ENCODE data around the gene KRTAP10-1.

The KRTAP10-1 gene

DNA sequence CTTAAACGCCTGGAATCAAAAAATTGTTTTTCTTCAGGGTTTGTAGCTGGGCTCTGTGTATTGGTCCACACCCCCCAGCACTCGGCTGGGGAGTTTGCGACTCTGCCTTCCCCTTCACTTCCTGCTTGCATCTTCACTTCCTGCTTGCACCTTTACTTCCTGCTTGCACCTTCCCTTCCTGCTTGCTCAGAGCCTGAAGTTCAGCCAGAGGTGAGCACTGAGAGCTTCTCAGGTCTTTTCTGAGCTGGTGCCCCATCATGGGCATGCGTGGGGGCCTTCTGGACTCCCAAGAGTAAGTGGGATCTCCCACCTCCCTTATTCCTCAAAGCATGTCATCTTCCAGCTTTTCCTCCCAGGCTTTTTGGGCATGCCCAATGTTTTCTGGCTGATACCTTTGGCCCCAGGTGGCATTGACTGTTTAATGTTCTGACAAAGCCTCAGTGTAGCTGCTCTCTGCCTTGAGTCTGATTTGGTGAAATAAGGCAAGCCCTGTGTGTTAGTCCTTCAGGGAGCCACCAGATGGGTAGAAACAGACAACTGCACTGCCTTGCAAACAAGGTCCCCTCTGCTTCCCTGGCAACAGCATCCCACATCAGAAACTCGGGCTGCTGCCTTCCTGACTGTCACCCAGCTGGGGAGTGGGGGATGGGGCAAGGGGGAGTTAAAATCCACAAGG, 7.8 kb upstream of the KRTAP10-1 start:
- no peak for DNase-seq

DNA sequence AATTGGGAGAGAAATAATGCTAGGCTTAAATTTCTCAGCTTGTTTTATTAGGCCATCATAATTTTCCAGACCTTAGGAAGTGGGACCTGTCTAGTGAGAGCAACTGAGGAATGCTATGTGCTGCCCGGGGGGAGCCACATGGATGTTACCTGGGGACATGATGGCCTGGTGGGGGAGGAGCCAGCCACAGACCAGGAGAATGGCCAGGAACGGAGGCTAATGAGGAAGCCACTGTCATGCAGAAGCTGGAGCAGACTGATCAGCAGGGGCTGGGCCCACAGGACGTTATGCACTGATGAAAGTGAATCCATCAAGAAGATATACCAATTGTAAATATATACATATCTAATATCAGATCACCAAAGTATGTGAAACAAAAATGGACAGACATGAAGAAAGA, 4.6 kb upstream of the KRTAP10-1 start:
- DNase-seq: no peak

DNA sequence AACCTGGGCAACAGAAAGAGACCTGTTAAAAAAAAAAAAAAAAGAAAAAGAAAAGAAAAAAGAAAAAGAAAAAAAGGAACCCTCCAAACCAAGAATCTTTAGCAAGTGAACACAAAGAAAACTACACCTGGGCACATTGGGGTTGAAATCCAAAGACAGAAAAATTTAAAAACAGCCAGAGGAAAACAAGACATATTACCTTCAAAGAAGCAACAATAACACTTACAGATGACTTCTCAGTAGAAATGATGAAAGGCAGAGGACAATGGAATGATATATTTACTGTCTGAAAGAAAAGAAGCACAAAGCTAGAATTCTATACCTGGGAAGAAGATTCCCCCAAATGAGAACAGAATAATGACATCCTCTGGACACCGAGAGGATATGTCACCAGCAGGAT, 2.7 kb upstream of the KRTAP10-1 start:
- no peak for DNase-seq

DNA sequence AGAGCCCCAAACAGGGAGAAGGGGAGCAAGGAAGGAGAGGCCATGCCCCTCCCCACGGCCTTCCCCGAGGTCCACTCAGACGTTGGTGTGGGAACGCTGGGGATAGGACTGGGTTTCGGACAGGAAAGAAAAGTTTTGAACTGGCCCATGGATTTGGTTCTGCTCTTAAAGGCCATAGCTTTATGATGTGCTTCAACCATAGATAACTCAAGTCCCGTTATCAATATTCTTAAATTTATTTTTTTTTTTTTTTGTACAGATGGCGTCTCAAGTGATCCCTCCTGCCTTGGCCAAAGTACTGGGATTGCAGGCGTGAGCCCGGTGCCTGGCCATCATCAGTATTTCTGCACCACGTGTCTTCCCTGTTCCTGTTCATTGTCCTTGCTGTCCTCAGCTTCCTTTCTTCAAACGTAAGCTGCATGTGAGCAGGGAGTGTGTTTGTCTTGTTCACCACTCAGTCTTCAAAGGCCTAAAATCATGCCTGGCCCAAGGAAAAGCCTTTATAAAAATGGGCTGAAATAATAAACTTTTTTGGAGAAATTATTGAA, 820 bp upstream of the KRTAP10-1 start:
- no peak for DNase-seq

DNA sequence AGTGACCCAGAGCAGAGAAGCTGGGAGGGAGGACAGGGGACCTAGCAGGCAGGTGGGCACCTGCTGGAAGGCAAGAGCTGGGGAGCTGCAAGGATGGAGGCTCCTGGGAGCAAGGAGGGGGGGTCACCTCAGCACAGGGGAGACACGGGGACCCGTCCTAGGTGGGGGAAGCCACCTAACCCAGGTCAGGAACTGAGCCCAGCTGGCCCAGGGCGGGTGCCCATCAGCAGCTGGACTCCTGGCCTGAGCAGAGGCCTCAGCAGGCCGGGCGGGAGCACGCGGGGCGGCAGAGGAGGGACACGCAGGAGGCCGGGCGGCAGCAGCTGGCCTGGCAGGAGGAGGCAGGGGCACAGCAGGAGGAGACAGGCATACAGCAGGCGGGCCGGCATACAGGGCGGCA, 949 bp downstream of the KRTAP10-1 start:
- no peak for DNase-seq

DNA sequence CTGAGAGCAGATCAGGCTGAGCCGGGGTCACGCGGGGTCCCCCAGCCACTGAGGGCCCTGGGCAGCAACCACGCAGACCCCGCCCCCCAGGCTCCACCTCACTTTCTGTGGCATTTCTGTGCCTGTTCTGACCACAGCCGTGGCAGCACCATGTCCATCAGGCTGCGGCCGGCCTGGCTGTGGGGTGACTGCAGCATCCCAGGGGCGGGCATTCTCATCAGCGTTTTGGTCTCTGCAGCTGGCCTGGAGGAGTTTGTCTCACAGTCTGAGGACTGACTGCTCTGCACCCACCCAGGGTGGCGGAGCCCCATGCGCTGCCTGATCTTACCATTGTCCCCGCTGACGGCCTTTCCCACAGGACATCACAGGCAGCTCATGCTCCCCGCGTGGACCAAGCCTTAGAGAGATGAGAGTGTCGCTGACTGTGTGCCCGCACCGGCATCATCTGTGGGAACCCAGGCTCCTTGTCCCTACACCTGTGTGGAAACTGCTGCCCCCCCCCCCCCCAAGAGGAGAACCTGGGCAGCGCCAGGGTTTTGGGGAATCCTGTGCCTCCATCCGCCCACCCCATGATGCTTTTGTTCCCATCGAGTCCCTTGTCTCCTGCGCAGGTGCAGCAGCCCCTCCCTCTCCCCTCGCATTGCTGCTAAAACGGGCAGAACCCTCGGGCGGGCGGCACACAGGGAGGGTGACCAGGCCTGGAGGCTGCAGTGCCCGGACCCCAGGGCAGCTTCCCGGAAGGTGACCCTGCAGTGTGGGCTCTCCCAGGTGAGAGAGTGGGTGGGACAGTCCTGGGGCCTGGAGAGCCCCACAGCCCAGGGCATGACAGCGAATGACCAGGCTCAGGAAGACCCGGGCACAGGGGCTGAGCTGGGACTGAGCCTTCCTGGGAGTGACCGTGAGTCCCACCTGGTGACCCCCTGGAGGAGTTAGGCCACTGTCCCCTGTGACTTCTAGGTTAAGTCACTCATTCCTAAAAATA, 1.8 kb downstream of the KRTAP10-1 start:
- no peak for DNase-seq

DNA sequence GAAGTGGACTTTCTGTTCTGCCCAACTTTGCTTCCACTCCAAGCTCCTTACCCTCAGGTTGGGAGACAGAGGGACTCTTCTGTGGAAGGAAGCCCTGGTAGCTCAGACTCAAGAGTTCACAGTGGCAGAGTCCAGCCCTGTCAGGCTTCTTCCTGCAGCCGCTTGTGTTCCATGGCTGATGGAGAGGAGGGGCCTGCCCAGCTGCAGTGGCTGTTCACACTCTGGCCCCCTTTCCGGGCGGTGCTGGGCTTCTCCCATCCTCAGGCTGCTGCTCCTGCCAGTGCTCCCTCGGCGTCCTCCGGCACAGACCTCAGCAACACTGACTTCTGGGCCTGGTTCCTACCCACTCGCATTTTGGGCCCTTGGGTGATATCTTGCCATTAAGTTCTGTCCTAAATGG, 4.0 kb downstream of the KRTAP10-1 start:
- DNase-seq: no peak

DNA sequence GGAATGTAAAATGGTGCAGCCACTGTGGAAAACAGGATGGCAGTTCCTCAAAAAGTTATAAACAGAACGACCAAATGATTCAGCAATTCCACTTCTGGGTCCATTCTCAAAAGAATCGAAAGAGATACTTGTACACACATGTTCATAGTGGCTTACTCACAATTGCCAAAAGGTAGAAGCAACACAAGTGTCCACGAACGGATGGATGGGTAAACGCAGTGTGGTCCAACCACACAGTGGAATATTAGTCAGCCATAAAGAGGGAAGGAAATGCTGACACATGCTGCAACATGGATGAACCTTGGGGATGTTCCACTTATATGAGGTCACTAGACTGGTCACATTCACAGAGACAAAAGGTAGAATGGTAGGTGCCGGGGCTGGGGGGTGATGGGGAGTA, 5.3 kb downstream of the KRTAP10-1 start:
- DNase-seq: no peak

DNA sequence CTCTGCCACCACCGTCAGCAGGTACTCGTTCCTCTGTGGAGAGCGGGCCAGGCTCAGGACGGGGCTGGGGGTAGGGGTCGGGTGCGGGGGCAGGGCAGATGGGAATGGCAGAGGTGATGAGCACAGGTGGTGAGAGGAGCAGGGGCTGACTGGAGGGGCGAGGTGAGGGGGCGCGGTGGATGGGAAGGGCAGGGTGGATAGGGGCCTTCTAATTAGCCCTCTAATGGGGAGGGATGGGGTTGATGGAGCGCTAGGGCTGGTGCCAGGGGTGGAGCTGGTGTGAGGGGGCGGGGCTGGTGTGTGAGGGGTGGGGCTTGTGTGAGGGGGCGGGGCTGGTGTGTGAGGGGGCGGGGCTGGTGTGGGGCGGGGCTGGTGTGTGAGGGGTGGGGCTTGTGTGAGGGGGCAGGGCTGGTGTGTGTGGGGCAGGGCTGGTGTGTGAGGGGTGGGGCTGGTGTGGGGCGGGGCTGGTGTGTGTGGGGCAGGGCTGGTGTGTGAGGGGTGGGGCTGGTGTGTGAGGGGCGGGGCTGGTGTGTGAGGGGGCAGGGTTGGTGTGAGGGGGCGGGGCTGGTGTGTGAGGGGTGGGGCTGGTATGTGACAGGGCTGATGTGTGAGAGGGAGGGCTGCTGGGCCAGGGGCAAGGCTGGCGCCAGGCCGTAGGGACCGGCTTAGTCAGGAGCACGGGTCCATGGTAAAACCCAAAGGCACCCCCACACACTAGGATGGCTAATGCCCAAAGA, 5.9 kb downstream of the KRTAP10-1 start:
- DNase-seq: no peak

DNA sequence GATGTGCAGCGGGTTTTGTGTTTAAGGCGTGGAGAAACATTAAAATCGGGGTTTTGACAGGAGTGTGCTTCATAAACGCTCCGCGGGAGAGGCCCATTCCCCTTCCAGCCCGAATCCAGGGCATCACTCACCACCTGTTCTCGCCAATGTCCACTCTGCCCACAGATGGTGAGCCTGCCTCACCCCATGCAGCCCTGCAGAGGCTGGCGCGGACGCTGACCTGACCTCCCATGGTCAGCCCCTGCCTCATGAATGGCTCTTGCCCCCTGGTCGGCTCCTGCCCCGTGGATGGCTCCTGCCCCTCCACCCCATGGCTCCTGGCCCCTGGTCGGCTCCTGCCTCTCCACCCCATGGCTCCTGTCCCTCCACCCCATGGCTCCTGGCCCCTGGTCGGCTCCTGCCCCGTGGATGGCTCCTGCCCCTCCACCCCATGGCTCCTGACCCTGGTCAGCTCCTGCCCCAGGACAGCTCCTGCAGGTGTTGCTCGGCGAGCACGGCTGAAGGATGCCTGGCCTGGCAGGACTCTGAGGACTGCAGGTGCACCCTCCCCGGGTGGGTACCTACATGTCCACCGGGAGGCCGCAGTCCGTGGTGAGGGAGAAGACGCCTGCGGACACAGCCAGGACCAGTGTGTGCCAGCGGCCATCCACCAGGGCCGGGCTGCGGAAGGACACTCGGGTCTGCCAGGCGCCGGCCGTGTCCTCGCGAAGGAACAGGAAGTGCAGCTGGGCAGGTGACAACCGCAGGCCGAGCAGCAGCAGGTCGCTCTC, 6.7 kb downstream of the KRTAP10-1 start:
- no peak for DNase-seq

DNA sequence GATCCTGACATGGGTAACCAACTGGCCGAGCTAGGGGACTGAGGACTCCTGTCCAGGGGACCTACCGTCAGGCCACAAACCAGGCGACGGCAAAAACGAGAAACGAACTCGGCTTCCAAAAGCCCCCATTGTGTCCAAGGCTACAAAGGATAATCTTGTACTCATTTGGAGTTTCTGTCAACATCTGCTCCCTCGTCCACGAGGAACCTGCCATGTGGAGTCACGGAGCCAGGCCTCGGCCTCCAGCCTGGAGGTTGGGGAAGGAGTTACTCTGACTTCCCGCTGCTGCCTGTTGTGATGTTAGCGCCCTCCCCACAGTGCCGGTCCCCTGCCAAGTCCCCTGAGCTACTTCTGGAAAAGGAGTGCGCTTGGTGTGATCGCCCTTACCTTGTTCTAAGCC, 7.3 kb downstream of the KRTAP10-1 start:
- no peak for DNase-seq

DNA sequence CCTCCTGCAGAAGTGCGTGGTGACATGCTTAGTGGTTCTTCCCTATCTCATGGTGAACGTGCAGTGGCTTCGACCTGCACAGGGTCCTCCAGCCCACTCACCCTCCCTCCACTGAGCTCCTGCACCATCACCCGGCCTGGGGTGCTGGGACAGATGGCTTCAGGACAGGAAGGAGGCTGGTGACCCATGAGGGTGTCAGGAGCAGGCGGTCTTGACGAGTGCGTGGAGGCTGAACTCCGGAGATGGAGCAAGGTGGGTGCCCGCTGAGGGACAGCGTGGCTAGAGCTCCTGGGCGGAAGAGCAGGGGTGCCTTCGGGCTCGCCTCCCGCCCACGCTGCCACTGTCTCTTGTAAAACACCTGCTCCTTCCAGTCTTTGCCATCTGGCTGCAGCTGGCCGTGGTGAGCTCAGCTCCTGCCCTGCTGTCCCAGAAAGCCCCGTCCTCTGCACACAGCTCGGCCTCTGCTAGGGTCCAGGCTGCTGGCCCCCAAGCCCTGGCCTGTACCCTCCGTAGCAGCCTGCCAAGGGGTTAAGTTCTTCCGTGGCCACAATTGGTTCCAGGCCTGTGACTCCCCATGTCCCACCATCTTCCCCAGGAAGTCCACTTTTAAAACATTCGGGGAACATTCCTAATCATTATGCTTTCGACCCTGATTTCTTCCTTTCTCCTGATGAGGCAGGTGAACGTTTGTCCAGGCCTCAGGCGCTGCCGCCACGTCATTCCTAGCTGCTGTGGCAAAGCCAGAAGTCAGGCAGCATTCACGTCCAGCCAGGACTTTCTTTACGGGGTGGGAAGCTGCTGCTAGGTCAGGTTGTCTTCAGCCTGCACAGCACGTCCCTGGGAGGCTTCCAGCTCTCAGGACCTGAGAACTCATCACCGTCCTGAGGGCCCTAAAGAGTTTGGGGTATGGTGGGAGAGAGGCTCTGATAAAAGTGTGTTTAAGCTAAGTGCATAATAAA, 8.1 kb downstream of the KRTAP10-1 start:
- DNase-seq: no peak

DNA sequence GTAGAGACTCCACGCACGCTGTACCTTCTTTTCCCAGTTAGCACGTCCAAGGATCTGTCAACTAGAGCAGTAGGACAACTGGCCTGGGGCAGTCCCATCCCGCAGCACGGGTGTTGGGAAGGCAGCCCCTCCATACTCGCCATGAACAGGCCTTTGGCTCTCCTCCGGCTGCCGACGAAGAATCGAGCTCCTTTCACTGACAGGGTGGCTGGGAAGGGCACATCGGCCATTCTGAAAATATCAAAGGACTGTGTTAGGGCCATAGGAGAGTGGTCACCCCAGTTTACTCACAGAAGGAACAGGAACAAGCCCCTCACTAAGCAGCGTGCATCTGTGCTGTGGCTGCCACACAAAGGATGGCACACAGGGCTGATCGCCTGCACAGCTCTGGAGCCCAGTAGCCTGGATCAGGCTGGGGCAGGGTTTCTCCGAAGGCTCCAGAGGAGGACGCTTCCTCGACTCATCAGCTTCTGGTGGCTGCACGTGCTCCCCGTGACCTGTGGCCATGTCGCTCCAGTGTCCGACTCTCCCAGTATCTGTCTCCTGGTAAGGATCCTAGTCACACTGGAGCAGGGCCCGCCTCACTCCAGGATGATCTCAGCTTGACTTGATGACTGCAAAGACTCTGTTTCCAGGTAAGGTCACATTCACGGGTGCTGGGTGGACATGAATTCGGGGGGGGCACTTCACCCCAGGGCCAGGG, 8.9 kb downstream of the KRTAP10-1 start:
- DNase-seq: no peak

DNA sequence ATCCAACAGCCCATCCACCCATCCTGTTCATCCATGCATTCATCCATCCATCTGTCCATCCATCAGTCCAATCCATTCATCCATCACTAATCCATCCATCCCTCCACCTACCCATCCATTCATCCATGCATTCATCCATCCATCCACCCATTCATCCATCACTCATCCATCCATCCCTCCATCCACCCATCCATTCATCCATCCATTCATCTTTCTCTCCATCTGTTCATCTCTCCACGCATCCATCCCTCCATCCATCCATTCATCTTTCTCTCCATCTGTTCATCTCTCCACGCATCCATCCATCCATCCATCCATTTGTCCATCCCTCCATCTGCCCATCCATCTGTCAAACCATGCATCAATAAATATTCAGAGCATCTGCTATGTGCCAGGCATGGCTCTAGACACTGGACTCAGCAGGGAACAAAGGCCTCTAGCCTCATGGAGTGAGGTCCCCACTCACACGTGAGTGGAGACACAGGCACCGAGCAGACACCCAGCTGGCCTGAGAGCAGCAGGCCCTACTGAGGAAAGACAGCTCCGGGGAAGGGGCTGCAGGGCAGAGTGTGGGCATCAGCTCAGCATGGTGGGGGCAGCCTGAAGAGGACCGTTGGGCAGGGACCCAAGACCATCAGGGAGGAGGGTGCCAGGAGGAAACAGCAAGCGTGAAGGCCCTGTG, 9.6 kb downstream of the KRTAP10-1 start:
- no peak for DNase-seq

DNA sequence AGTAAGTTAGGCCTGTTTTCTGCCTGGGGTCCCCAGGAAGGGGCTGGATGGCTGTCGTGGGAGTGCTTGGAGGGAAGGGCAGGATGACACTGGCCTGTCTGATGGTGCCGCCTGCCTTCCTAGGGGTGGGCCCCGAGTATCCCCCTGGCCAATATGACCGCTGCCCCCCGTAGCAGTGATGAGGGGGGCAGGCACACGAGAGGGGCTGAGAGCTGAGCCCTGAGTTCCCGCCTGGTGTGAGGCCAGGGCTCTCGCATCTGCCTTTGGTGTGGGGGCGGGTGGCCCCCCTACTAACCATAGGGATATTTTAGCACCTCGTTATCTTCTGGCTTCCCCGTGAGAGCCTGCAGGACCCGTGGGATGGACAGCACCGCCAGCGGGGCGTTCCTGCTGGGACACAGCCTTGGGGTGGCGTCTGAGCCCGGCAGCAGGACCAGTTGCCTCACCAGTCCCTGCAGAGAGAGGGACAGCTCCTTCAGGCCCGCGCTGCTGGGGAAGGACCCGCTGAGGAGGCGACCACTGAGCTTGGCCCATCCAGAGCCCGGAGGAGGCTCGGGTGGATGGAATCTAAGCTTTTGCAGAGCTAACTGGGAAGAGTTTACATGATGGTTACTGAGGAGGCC, 10.4 kb downstream of the KRTAP10-1 start:
- DNase-seq: no peak

DNA sequence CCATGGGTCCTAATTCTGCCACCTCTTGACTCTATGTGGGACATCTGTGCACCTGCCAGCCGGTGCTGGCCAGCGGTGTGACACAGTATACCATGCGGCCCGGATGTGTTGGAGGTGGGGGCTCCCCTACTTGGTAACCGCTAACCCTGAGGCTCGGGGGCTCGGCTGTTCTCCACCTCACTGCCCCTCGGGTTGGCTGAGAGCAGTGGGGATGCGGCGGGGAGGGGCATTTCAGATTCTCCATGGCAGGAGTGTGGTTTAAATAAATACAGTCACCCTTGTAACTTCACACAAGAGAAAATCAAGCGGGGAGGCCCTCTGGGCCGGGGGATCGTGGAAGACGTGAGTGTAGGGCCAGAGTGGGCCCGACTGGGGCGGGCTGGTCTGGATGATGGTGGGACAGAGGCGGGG, 11.0 kb downstream of the KRTAP10-1 start:
- DNase-seq: no peak

DNA sequence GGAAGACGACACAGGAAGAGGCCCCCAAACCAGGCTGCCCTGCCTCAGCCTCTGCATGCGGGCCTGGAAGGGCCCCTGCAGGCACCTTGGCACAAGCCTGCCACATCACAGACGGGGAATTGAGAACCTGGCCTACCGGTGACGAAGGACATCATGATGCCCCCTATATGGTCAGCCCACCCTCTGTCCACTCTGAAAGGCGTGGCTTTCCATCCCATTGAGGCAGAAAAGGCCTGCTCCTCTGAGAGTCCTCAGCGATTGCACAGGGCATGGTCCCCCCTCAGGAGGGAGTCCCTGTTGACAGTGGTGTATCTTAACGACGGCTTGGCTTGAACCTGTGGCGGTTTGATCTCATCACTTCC, 11.4 kb downstream of the KRTAP10-1 start:
- DNase-seq: no peak

DNA sequence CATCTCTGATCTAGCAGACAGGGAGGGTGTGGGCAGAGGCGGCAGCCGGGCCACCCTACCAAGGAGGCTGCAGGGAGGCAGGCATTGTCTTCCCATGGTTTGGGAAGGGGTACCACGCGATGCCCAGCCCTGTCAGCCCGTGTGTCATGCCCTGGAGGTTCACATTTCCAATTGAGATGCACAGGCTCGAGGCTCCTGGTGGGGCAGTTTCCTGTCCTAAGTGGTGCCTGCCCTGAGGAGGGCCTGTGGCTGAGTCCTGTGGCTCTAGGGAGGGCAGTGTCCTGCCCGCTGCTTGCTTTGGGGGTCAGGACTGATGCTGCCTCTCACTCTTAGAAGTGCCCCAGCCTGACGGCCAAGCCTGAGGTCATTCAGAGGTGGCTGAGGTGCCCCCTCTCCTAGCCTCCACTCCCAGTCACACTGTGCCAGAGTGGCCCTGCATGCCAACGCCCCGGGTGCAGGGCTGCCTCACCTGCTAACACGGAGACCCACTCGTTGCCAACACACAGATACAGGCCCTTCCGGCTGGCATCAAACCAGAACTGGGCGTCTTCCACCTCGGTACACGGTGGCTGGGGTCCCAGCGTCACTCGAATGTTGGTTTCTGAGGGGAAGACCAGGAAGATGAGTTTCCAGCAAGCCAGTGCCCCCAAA, 11.9 kb downstream of the KRTAP10-1 start:
- DNase-seq: no peak

Data from stimulated activated CD4-positive, alpha-beta T cell treated with anti-CD3 and anti-CD28 coated beads, Interleukin-1b, Interleukin-23, amount 100 ng/mL, for 48 hours (primary cell).